GM12801 (cell line): ENCODE data around the gene PRKD1.

ENCODE experiments used
- TF ChIP-seq, protein P1 (sequence below): IDR thresholded peaks from one replicate; pipeline ENCODE4 v1.5.1; 2011; ENCODE audit warnings: control low read depth; ENCODE audit not compliant: insufficient read length; ENCODE audit errors: extremely low read depth

The PRKD1 gene

DNA sequence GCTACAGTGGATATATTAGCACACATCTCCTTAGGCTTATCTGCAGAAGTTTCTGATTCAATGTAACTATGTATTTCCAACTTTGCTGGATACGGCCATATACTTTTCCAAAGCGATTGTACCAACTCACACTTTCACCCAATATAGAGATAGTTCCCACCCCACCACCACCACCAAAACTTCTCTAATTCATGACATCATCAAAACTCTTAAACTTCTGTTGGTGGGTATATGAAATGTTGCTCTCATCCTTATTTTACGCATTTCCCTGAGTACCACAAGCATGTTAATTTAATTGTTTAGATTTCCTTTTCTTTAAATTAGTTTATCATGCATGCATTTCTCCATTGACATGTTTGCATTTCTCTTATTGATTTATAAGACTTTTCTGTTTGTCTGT lies 95.6 kb downstream of the PRKD1 start:
- TF ChIP-seq, protein P1, sequence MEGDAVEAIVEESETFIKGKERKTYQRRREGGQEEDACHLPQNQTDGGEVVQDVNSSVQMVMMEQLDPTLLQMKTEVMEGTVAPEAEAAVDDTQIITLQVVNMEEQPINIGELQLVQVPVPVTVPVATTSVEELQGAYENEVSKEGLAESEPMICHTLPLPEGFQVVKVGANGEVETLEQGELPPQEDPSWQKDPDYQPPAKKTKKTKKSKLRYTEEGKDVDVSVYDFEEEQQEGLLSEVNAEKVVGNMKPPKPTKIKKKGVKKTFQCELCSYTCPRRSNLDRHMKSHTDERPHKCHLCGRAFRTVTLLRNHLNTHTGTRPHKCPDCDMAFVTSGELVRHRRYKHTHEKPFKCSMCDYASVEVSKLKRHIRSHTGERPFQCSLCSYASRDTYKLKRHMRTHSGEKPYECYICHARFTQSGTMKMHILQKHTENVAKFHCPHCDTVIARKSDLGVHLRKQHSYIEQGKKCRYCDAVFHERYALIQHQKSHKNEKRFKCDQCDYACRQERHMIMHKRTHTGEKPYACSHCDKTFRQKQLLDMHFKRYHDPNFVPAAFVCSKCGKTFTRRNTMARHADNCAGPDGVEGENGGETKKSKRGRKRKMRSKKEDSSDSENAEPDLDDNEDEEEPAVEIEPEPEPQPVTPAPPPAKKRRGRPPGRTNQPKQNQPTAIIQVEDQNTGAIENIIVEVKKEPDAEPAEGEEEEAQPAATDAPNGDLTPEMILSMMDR = no peak

DNA sequence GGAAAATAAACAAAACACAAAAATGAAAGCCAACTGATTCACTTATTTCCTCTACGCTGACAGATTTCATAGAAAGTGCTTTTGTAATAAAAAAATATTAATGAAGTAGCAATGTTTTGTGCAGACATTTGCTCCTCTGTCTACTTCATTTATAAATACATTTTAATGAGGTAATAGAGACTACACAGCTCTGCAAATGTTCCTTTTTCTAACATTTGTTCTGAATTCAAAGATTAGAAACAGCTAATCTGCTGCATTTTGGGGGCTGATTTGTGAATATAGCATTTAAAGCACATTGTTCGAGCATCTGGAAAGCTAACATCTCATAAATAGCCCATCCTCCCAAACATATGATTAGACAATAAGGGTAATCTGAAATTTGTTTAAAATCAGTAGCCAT lies 97.8 kb downstream of the PRKD1 start:
- TF ChIP-seq, protein P1 = no peak

- TF ChIP-seq, protein P1 = no peak
Measured at GRCh38 chr14:29823816-29824215, 103.8 kb downstream of the PRKD1 start.

GRCh38 chr14:29822430-29822709 lies 105.3 kb downstream of the PRKD1 start:
- TF ChIP-seq, protein P1 = no peak

DNA sequence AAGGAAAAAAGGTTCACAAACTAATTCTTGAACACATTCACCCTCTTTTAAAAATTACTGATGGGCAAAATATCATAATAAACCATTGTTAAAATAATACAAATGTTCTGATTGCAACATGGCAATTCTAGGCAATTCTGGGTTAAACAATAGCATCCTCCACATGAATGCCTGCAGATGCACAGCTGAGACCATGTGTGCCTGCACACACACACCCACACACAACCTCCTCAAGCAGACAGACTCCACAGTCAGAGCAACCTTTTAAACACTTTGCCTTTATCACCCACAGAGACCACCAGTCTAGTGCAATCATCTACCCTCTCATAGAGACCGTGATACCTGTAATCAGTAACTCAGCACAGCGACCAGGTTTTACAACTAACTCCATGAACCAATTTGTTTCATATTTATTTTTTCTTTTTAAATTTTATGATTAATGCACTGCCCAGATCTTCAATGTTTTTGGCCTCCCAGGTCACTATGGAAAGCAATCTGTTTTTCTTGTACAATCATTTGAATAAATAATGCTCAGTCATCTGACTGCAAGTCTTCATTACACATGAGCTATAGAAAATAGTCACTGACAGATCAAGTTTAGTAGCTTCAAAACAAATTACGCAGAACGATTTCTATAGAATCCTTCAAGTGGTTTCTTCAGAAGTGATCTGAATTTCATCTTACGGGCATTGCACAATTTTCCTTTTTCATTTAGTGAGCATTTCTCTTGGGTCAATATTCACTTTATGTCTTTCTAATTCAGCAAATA lies 105.8 kb downstream of the PRKD1 start:
- TF ChIP-seq, protein P1 = no peak

DNA sequence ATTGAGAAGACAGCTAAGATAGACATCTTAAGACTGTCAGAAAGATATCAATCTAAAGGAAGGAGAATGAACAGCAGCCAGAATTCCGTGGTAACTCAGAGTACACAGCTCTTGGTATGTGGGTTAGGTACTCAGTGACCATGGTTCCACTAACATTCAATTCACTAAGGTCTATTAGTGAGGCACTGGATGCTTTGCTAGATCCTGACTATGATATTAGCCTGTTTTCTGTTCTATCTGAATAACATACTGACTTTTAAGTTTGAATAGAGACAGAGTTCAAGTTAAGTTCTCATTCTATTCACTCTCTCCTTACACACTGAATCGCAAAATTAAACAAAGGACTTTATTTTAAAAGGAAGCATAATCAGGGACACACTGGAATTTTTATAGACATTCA lies 106.4 kb downstream of the PRKD1 start:
- TF ChIP-seq, protein P1 = no peak

DNA sequence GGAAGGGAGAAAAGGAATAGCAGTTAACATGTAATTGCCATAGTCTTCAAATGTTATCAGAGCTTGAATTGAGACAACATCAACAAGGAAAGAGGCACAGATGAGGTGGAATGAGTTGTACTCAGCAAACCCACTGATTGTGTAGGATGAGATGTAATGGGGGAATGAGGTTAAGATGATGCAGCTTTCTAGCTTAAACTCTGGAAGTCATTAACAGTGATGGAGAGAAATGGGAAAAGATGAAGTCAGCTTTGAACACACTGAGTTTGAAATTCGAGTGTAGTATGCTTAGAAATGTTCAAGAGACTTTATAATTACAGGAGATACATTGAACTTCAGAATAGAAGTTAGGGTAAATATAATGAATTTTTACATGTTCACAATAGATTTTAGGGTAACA lies 106.9 kb downstream of the PRKD1 start:
- TF ChIP-seq, protein P1 = no peak
